Neural cell (in vitro differentiated cells): ENCODE measurements around the gene ZNF644. TPM values are rescaled to one million over a fixed set of nuclear protein-coding genes. Genes with fewer than 3 reads are reported as not detected.
A peak's percentile ranks its signal among the peaks of the same experiment; 100 is the strongest.

Experiments
- H2AFZ ChIP-seq: fragments of 200-600, 300-800 bp; sonication (generic), shearing (Covaris generic); 2 replicates; pipeline ENCODE4 v1.6.0; 2014; ENCODE audit warnings: low read depth, mild to moderate bottlenecking, antibody characterized with exemption, low read length, moderate library complexity
- H3F3A ChIP-seq: fragments of 200-600 bp; shearing (Covaris generic); 2 replicates; pipeline ENCODE4 v1.6.1; 2016; ENCODE audit warnings: mild to moderate bottlenecking, moderate library complexity, mixed read lengths, antibody characterized with exemption, low read length; ENCODE audit not compliant: insufficient read depth, poor library complexity, severe bottlenecking
- H3K27ac ChIP-seq: fragments of 200-600, 300-800 bp; sonication (generic), shearing (Covaris generic); 2 replicates; pipeline ENCODE4 v1.5.1; 2014; ENCODE audit warnings: mild to moderate bottlenecking, low read length, moderate library complexity
- H3K27me3 ChIP-seq: fragments of 300-800, 200-600 bp; sonication (generic), shearing (Covaris generic); 2 replicates; pipeline ENCODE4 v1.6.0; 2014; ENCODE audit warnings: mild to moderate bottlenecking, low read depth, low read length, moderate library complexity; ENCODE audit not compliant: insufficient read depth
- H3K36me3 ChIP-seq: fragments of 300-800, 200-600 bp; sonication (generic), shearing (Covaris generic); 2 replicates; pipeline ENCODE4 v1.5.1; 2014; ENCODE audit warnings: mild to moderate bottlenecking, antibody characterized with exemption, low read length, moderate library complexity; ENCODE audit not compliant: insufficient read depth
- H3K4me2 ChIP-seq: fragments of 300-800, 200-600 bp; sonication (generic), shearing (Covaris generic); 2 replicates; pipeline ENCODE4 v1.6.0; 2014; ENCODE audit warnings: mild to moderate bottlenecking, low read length
- H3K4me3 ChIP-seq: fragments of 300-800, 200-600 bp; sonication (generic), shearing (Covaris generic); 2 replicates; pipeline ENCODE4 v1.5.1; 2014; ENCODE audit warnings: mild to moderate bottlenecking, low read length, moderate library complexity
- H3K79me2 ChIP-seq: fragments of 200-600 bp; shearing (Covaris generic); replicated peaks from 2 replicates; pipeline ENCODE4 v1.6.0; 2014; ENCODE audit warnings: mild to moderate bottlenecking, low read length, moderate library complexity; ENCODE audit not compliant: insufficient read depth
- H3K9ac ChIP-seq: fragments of 300-800, 200-600 bp; sonication (generic), shearing (Covaris generic); 2 replicates; pipeline ENCODE4 v1.6.1; 2016; ENCODE audit warnings: mild to moderate bottlenecking, low read length, mixed read lengths
- H3K9me2 ChIP-seq: fragments of 200-600 bp; shearing (Covaris generic); 2 replicates; pipeline ENCODE4 v1.6.1; 2016; ENCODE audit warnings: mild to moderate bottlenecking, low read length, mixed read lengths; ENCODE audit not compliant: insufficient read depth
- H3K9me3 ChIP-seq: fragments of 200-600, 300-800 bp; sonication (generic), shearing (Covaris generic); 2 replicates; pipeline ENCODE4 v1.6.1; 2016; ENCODE audit warnings: mild to moderate bottlenecking, mixed run types, low read length, moderate library complexity, mixed read lengths
- H4K20me1 ChIP-seq: fragments of 200-600 bp; shearing (Covaris generic); 2 replicates; pipeline ENCODE4 v1.6.1; 2016; ENCODE audit warnings: mild to moderate bottlenecking, mixed run types; ENCODE audit not compliant: insufficient read depth
- EP300 ChIP-seq: fragments of 450-650 bp; conservative IDR thresholded peaks from 2 replicates; pipeline ENCODE4 v1.6.1; 2014; ENCODE audit warnings: antibody characterized with exemption, mild to moderate bottlenecking, moderate library complexity; ENCODE audit not compliant: poor library complexity, severe bottlenecking
- EZH2 ChIP-seq: fragments of 200-600, 300-800 bp; shearing (Covaris generic), sonication (generic); IDR thresholded peaks from 2 replicates; pipeline ENCODE4 v1.6.1; 2014; ENCODE audit warnings: antibody characterized with exemption, low read length, borderline replicate concordance, mild to moderate bottlenecking; ENCODE audit not compliant: insufficient read depth, poor library complexity, severe bottlenecking
- MXI1 ChIP-seq: fragments of 450-650 bp; conservative IDR thresholded peaks from 2 replicates; pipeline ENCODE4 v1.6.1; 2014; ENCODE audit warnings: antibody characterized with exemption, mild to moderate bottlenecking; ENCODE audit not compliant: poor library complexity, severe bottlenecking
- POLR2AphosphoS5 ChIP-seq: IDR thresholded peaks from 2 replicates; pipeline ENCODE4 v1.6.1; 2012
- RAD21 ChIP-seq: fragments of 450-650 bp; conservative IDR thresholded peaks from 2 replicates; pipeline ENCODE4 v1.6.1; 2014; ENCODE audit warnings: antibody characterized with exemption, mild to moderate bottlenecking, moderate library complexity
- SMC3 ChIP-seq: fragments of 450-650 bp; conservative IDR thresholded peaks from 2 replicates; pipeline ENCODE4 v1.6.1; 2014; ENCODE audit warnings: antibody characterized with exemption, mild to moderate bottlenecking, moderate library complexity; ENCODE audit not compliant: poor library complexity
- TAF1 ChIP-seq: IDR thresholded peaks from 2 replicates; pipeline ENCODE4 v1.6.1; 2012; ENCODE audit warnings: low read depth
- polyA plus RNA-seq: library from polyadenylated mRNA; depleted of rRNA; stranded (reverse); fragments of >200 nt; gene quantifications from 2 replicates; pipeline ENCODE4 v1.2.3, GENCODE V29; 2014
- TF ChIP-seq, protein P1 (sequence below): fragments of 450-650 bp; IDR thresholded peaks from 2 replicates; pipeline ENCODE4 v1.5.1; 2014; ENCODE audit warnings: antibody characterized with exemption, mild to moderate bottlenecking, moderate library complexity; ENCODE audit not compliant: poor library complexity, severe bottlenecking
- TF ChIP-seq, protein P2 (sequence below): IDR thresholded peaks from 2 replicates; pipeline ENCODE4 v1.6.1; 2012; ENCODE audit warnings: borderline replicate concordance

ZNF644 gene
- polyA plus RNA-seq, 1 donor from 2014 or later = 71.7 TPM

DNA sequence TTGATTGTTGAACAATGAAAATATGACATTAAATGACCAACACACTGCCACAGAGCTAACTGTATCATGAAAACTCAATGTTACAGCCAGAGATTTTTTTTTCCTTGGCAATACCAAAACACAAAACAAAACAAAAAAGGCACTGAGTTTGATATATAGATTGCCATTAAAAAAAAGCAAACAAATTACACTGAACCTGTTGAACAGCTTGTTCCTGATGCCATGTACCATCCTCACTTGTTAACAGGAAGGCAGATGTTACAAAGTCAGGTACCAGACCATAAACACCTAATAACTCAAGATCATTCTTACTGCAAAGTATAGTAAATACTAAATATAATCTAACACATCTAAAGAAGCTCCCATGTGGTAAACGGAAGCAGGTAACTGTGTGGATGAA, 75.2 kb downstream of the ZNF644 start:
- H3K9ac ChIP-seq = no peak overlapping the region
- TF ChIP-seq MXI1 (no peak), SMC3 (no peak), EP300 (no peak), TAF1 (no peak), RAD21 (no peak), POLR2AphosphoS5 (no peak), EZH2 (no peak)
- TF ChIP-seq, protein P1, sequence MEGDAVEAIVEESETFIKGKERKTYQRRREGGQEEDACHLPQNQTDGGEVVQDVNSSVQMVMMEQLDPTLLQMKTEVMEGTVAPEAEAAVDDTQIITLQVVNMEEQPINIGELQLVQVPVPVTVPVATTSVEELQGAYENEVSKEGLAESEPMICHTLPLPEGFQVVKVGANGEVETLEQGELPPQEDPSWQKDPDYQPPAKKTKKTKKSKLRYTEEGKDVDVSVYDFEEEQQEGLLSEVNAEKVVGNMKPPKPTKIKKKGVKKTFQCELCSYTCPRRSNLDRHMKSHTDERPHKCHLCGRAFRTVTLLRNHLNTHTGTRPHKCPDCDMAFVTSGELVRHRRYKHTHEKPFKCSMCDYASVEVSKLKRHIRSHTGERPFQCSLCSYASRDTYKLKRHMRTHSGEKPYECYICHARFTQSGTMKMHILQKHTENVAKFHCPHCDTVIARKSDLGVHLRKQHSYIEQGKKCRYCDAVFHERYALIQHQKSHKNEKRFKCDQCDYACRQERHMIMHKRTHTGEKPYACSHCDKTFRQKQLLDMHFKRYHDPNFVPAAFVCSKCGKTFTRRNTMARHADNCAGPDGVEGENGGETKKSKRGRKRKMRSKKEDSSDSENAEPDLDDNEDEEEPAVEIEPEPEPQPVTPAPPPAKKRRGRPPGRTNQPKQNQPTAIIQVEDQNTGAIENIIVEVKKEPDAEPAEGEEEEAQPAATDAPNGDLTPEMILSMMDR = no peak
- TF ChIP-seq, protein P2, sequence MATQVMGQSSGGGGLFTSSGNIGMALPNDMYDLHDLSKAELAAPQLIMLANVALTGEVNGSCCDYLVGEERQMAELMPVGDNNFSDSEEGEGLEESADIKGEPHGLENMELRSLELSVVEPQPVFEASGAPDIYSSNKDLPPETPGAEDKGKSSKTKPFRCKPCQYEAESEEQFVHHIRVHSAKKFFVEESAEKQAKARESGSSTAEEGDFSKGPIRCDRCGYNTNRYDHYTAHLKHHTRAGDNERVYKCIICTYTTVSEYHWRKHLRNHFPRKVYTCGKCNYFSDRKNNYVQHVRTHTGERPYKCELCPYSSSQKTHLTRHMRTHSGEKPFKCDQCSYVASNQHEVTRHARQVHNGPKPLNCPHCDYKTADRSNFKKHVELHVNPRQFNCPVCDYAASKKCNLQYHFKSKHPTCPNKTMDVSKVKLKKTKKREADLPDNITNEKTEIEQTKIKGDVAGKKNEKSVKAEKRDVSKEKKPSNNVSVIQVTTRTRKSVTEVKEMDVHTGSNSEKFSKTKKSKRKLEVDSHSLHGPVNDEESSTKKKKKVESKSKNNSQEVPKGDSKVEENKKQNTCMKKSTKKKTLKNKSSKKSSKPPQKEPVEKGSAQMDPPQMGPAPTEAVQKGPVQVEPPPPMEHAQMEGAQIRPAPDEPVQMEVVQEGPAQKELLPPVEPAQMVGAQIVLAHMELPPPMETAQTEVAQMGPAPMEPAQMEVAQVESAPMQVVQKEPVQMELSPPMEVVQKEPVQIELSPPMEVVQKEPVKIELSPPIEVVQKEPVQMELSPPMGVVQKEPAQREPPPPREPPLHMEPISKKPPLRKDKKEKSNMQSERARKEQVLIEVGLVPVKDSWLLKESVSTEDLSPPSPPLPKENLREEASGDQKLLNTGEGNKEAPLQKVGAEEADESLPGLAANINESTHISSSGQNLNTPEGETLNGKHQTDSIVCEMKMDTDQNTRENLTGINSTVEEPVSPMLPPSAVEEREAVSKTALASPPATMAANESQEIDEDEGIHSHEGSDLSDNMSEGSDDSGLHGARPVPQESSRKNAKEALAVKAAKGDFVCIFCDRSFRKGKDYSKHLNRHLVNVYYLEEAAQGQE = no peak
- no peaks in the 10 kb centered on the region for H3K9me3 ChIP-seq
- H3K27ac ChIP-seq = no peak overlapping the region
- H3K36me3 ChIP-seq = no peaks in the 10 kb centered on the region
- H3K9me2 ChIP-seq = no peaks in the 10 kb centered on the region
- no peaks in the 10 kb centered on the region for H3K27me3 ChIP-seq
- H3K4me3 ChIP-seq = no peak overlapping the region
- H4K20me1 ChIP-seq = no peaks in the 10 kb centered on the region
- no peak overlapping the region for H2AFZ ChIP-seq
- H3F3A ChIP-seq = peaks cover 3% of the 10 kb centered on the region
- no peak overlapping the region for H3K4me2 ChIP-seq
- peaks cover 60% of the 10 kb centered on the region for H3K79me2 ChIP-seq

DNA sequence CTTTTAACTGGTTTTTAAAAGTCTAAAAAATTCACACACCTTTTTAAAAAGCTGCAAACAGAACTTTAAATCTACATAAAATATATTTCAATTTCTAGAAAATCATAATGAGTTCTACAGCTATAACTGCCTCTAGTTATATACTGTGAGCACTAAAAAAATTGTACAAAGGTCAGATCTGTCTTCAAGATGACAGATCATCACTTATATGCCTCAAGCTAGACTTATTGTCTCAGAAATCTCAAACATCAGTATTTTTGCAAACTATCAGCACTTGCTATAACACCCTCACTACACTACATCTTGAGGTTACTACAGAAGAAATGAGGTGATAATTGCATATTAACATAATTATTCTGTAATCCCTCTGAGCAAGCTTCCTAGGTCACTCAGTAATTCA, 76.5 kb downstream of the ZNF644 start:
- peaks cover 49% of the 10 kb centered on the region for H3K79me2 ChIP-seq
- no peak overlapping the region for H3K4me3 ChIP-seq
- TF ChIP-seq POLR2AphosphoS5 (no peak), TAF1 (no peak), MXI1 (no peak), SMC3 (no peak), RAD21 (no peak), EP300 (peak; percentile 60)
- H3K36me3 ChIP-seq = no peaks in the 10 kb centered on the region
- no peak overlapping the region for H3K4me2 ChIP-seq
- H4K20me1 ChIP-seq = no peaks in the 10 kb centered on the region
- no peak overlapping the region for H3K9ac ChIP-seq
- H3K9me3 ChIP-seq = no peaks in the 10 kb centered on the region
- no peak overlapping the region for H3K27ac ChIP-seq
- H3F3A ChIP-seq = peaks cover 3% of the 10 kb centered on the region
- no peak overlapping the region for H2AFZ ChIP-seq
- H3K9me2 ChIP-seq = no peaks in the 10 kb centered on the region
- H3K27me3 ChIP-seq = no peaks in the 10 kb centered on the region
